Suprapubic skin (tissue), 3 donors: ENCODE data around the gene LDLR.

ENCODE experiments used
- CTCF ChIP-seq, 2 donors: fragments of 200-600 bp in 1 of 2; fragments of 450-650 bp in 1 of 2; sonication (generic) in 1 of 2; IDR thresholded peaks; one replicate each; pipeline ENCODE4 v1.5.1; 2016 to 2019; ENCODE audit warnings: antibody characterized with exemption in 2 of 2, mild to moderate bottlenecking in 1 of 2, moderate library complexity in 1 of 2
- EP300 ChIP-seq: sonication (generic); formaldehyde crosslinking; IDR thresholded peaks from one replicate; pipeline ENCODE4 v1.6.1; 2017; ENCODE audit warnings: antibody characterized with exemption

DNA sequence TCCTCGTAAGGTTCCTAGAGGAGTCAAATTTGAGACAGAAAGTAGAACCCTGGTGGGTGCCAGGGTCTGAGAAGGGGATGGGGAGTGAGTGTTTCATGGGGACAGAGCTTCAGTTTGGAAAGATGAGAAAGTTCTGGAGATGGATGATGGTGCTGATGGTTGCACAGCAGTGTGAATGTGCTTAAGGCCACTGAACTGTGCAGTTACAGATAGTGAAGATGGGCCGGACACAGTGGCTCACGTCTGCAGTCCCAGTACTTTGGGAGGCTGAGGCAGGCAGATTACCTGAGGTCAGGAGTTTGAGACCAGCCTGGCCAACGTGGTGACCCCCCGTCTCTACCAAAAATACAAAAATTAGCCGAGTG, 65.4 kb downstream of the LDLR start:
- TF ChIP-seq CTCF (IDR thresholded peaks at IDR 0.05), result no peak
- TF ChIP-seq EP300, result no peak
